Measurements from ENCODE around the gene SPTBN1.
A peak's percentile ranks its signal among the peaks of the same experiment; 100 is the strongest.

Gene SPTBN1

DNA sequence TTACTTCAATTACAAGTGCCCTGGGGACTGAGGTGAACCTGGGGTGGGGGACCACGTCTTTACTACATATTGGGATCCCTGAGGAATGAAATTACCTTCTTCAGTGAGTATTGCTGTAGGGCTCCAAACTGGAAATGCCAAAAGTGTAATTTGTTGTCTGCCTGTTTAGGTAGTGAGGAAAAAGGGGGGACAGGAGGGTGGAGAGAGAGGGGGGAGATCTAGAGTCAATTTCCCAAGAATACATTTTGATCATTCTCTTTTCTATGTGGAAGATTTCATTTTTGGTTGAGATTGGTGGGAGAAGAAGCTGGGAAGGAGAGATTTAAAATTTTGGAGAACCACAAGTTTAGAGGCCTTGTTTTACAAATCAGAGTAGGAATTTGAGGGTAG, 101.1 kb downstream of the SPTBN1 start:
- H3K4me3 ChIP-seq (ENCODE audit: low read depth in 1 of 2, low read length in 2 of 2), result peak overlapping the region in 1 of 2 experiments; percentile 84; a peak in 1 of 4 replicates
- ATAC-seq (ENCODE audit: insufficient read depth, low read depth), result no peak
- H3K9ac ChIP-seq (ENCODE audit: low read depth, low read length), result peak overlapping the region; percentile 74; the same call in 1 of the 2 replicates
- no peaks in the 10 kb centered on the region for H3K36me3 ChIP-seq (ENCODE audit: insufficient read depth, low read length)
- 0 out of 2 replicates have a peak overlapping the region, but pooled peaks have one; percentile 73 for H3K4me2 ChIP-seq (ENCODE audit: insufficient read depth, low read length)
- H3K4me1 ChIP-seq (ENCODE audit: insufficient read depth, low read length), result peaks cover 37% of the 10 kb centered on the region
- H3K27me3 ChIP-seq (ENCODE audit: insufficient read depth, low read length, poor library complexity), result no peaks in the 10 kb centered on the region
- peaks cover 31% of the 10 kb centered on the region for H3K79me2 ChIP-seq (ENCODE audit: insufficient read depth, low read length)
- H2AFZ ChIP-seq (ENCODE audit: low read depth, low read length), result no peak overlapping the region
- no peaks in the 10 kb centered on the region for H3K9me3 ChIP-seq (ENCODE audit: insufficient read depth, low read length, severe bottlenecking)
- no peaks in the 10 kb centered on the region for H4K20me1 ChIP-seq (ENCODE audit: insufficient read depth, low read length)
- TF ChIP-seq, protein P1, sequence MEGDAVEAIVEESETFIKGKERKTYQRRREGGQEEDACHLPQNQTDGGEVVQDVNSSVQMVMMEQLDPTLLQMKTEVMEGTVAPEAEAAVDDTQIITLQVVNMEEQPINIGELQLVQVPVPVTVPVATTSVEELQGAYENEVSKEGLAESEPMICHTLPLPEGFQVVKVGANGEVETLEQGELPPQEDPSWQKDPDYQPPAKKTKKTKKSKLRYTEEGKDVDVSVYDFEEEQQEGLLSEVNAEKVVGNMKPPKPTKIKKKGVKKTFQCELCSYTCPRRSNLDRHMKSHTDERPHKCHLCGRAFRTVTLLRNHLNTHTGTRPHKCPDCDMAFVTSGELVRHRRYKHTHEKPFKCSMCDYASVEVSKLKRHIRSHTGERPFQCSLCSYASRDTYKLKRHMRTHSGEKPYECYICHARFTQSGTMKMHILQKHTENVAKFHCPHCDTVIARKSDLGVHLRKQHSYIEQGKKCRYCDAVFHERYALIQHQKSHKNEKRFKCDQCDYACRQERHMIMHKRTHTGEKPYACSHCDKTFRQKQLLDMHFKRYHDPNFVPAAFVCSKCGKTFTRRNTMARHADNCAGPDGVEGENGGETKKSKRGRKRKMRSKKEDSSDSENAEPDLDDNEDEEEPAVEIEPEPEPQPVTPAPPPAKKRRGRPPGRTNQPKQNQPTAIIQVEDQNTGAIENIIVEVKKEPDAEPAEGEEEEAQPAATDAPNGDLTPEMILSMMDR (IDR thresholded peaks at IDR 0.05; ENCODE audit: borderline replicate concordance, extremely low read depth, low read length, poor library complexity, severe bottlenecking), result no peak
- TF ChIP-seq EZH2 (IDR thresholded peaks at IDR 0.05; ENCODE audit: borderline replicate concordance, low read depth, low read length, severe bottlenecking), result no peak
- no peak for DNase-seq
- no peak overlapping the region for H3K27ac ChIP-seq (ENCODE audit: low read length)

DNA sequence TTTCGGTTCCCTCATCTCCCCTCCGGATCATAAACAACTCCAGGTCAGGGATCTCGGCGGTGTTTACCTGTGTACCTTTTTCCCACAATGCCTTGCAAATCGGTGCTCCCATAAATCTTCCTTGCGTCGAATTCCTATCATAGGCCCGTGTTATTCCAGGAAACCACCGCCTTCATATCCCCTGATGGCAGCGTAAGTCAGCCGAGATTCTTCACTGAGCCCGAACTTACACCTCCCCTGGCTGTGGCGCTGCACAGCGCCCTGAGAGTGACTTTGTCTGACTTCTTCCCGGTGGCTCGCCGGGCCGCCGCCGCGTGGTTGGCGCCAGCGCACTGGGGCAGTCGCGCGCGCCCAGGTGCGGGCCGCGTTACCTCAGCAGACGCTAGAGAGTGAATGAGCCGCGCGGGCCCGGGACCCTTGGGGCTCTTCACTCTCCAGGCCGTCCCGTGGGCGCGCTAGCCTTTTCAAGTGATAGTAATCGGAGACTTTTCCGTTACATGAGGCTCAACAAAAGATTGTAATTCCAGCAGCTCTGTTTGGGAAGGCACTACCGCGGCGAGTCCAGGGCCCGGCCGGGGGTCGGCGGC, 101.6 kb downstream of the SPTBN1 start:
- H3K4me1 ChIP-seq (ENCODE audit: insufficient read depth, low read length), result peaks cover 42% of the 10 kb centered on the region
- H3K79me2 ChIP-seq (ENCODE audit: insufficient read depth, low read length), result peaks cover 35% of the 10 kb centered on the region
- DNase-seq, result peak; percentile 60
- H3K4me3 ChIP-seq (ENCODE audit: low read depth in 1 of 2, low read length in 2 of 2), result peak overlapping the region; percentile 82 to 84; a peak in 3 of 4 replicates
- no peak overlapping the region for H3K27ac ChIP-seq (ENCODE audit: low read length)
- no peaks in the 10 kb centered on the region for H3K36me3 ChIP-seq (ENCODE audit: insufficient read depth, low read length)
- TF ChIP-seq EZH2 (IDR thresholded peaks at IDR 0.05; ENCODE audit: borderline replicate concordance, low read depth, low read length, severe bottlenecking), result no peak
- TF ChIP-seq, protein P1 (IDR thresholded peaks at IDR 0.05; ENCODE audit: borderline replicate concordance, extremely low read depth, low read length, poor library complexity, severe bottlenecking), result peak; percentile 34
- no peaks in the 10 kb centered on the region for H3K9me3 ChIP-seq (ENCODE audit: insufficient read depth, low read length, severe bottlenecking)
- H2AFZ ChIP-seq (ENCODE audit: low read depth, low read length), result peak overlapping the region; percentile 83
- H4K20me1 ChIP-seq (ENCODE audit: insufficient read depth, low read length), result no peaks in the 10 kb centered on the region
- H3K27me3 ChIP-seq (ENCODE audit: insufficient read depth, low read length, poor library complexity), result no peaks in the 10 kb centered on the region
- peak; percentile 48 for ATAC-seq (ENCODE audit: insufficient read depth, low read depth)
- H3K9ac ChIP-seq (ENCODE audit: low read depth, low read length), result peak overlapping the region; percentile 74
- peak overlapping the region; percentile 73 for H3K4me2 ChIP-seq (ENCODE audit: insufficient read depth, low read length)

DNA sequence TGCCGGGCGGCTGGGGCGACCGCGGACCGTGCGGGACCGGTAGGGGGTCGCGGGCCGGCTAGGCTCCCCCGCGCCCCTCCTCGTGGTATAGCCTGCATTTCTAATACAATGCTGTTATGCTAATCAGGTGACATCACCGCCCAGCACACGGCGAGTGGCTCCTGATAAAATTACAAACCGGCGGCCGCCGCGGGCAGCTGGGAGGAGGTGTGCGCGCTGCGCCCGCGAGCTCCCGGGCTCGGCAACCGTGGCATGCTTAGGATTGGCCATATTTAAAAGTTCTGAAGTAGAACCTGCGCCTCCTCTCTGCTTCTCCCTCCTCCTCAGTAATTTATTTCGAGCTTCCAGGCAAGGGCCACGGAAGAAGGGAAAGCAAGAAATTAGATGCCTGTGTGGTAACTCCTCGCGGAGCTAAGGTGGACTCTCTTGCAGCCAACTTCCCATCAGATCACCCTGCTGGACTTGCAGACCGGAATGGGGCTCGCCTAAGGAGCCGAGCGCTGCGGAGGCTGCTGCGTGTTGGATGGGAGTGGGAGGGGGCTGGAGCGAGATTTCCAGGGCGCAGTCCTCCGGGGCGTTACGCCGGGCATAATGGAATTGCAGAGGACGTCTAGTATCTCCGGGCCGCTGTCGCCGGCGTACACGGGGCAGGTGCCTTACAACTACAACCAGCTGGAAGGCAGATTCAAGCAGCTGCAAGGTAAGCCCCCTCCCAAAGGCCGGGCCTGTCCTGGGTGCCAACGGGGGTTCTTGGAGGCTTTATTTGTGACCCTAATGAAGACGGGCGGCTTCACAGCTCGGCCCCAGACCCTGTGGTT, 102.3 kb downstream of the SPTBN1 start:
- no peaks in the 10 kb centered on the region for H3K27me3 ChIP-seq (ENCODE audit: insufficient read depth, low read length, poor library complexity)
- H3K9me3 ChIP-seq (ENCODE audit: insufficient read depth, low read length, severe bottlenecking), result no peaks in the 10 kb centered on the region
- ATAC-seq (ENCODE audit: insufficient read depth, low read depth) (peak; percentile 71), DNase-seq (peak; percentile 77)
- peaks cover 47% of the 10 kb centered on the region for H3K4me1 ChIP-seq (ENCODE audit: insufficient read depth, low read length)
- TF ChIP-seq, protein P1 (IDR thresholded peaks at IDR 0.05; ENCODE audit: borderline replicate concordance, extremely low read depth, low read length, poor library complexity, severe bottlenecking), result no peak
- no peak for TF ChIP-seq EZH2 (IDR thresholded peaks at IDR 0.05; ENCODE audit: borderline replicate concordance, low read depth, low read length, severe bottlenecking)
- no peaks in the 10 kb centered on the region for H3K36me3 ChIP-seq (ENCODE audit: insufficient read depth, low read length)
- peak overlapping the region; percentile 73 for H3K4me2 ChIP-seq (ENCODE audit: insufficient read depth, low read length)
- no peaks in the 10 kb centered on the region for H4K20me1 ChIP-seq (ENCODE audit: insufficient read depth, low read length)
- peaks cover 42% of the 10 kb centered on the region for H3K79me2 ChIP-seq (ENCODE audit: insufficient read depth, low read length)
- peak overlapping the region; percentile 74 for H3K9ac ChIP-seq (ENCODE audit: low read depth, low read length)
- peak overlapping the region; percentile 82 to 84 for H3K4me3 ChIP-seq (ENCODE audit: low read depth in 1 of 2, low read length in 2 of 2)
- H2AFZ ChIP-seq (ENCODE audit: low read depth, low read length), result peak overlapping the region; percentile 83
- peak overlapping the region; percentile 91 for H3K27ac ChIP-seq (ENCODE audit: low read length)

All from DND-41 (cell line).